Measurements from ENCODE around the gene TRIM38.
A peak's percentile ranks its signal among the peaks of the same experiment; 100 is the strongest.
"Not testable (repeated sequence)": the region's sequence is repeated elsewhere in the genome, so short reads cannot be mapped to it uniquely, and the experiment has no call there.

Gene TRIM38

DNA sequence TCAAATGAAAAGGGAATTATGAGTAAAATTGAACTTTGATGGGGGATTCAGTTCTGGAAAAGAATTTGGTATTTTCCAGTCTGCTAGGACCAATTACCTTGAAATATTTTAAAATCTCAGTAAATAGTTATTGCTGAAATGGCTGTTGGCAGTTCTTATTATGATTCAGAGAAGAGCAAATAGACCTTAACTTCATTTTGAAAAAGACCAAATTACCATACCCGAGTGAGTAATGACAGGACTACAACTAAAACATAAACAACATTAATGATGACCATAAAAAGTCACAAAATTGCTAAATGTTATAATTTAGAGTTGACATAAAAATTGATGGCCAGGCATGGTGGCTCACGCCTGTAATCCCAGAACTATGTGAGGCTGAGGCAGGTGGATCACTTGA lies 21.7 kb downstream of the TRIM38 start:
- Histone ChIP-seq H3K27ac (no peak overlapping the region), H3K36me3 (peaks cover 54 to 82% (median 55%) of the 10 kb centered on the region in 3 donors), H3K4me3 (no peak overlapping the region), H3K4me1 (no peaks in the 10 kb centered on the region), H3K27me3 (no peaks in the 10 kb centered on the region), H3K9me3 (no peaks in the 10 kb centered on the region)
- TF ChIP-seq CTCF (IDR thresholded peaks at IDR 0.05), result no peak
- no peak for DNase-seq
- intact Hi-C loops (cut with DNase I; ENCODE audit: low total_unique reads), result no loop called here

DNA sequence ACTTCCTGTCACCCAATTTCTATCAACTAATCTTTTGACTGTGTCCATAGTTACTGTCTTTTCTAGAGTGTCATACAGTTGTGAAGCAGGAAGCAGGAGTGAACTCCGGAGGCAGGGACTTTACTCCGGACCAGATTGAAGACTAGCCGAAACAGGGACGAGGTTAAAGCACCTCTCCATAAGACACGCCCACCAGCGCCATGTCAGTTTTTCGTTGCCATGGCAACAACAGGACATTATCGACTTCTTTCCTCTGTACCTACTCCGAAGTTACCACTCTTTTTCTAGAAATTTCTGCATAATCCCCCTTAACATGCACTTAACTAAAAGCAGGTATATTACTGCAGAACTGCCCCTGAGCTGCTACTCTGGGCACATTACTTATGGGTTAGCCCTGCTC lies 25.2 kb downstream of the TRIM38 start:
- DNase-seq, result no peak
- H3K27me3 ChIP-seq, result no peaks in the 10 kb centered on the region
- H3K27ac ChIP-seq, result no peak overlapping the region
- no peak overlapping the region for H3K4me3 ChIP-seq
- intact Hi-C loops (cut with DNase I; ENCODE audit: low total_unique reads), result no loop called here
- H3K4me1 ChIP-seq, result peaks cover 0 to 5% (median 0%) of the 10 kb centered on the region in 4 donors
- no peaks in the 10 kb centered on the region for H3K9me3 ChIP-seq
- TF ChIP-seq CTCF (IDR thresholded peaks at IDR 0.05), result no peak
- H3K36me3 ChIP-seq, result peaks cover 21 to 53% (median 29%) of the 10 kb centered on the region in 3 donors

- Histone ChIP-seq H3K36me3 (peaks cover 6 to 28% (median 15%) of the 10 kb centered on the region in 3 donors), H3K27ac (peak overlapping the region in 1 of 2 donors; percentile 96), H3K4me3 (no peak overlapping the region), H3K27me3 (no peaks in the 10 kb centered on the region), H3K4me1 (peaks cover 0 to 14% (median 8%) of the 10 kb centered on the region in 4 donors), H3K9me3 (no peaks in the 10 kb centered on the region)
- intact Hi-C loops (cut with DNase I; ENCODE audit: low total_unique reads), result loop anchor here (10.0 kb wide), 1 partner anchor 206 kb away; no protein-coding TSS in a partner anchor
- no peak for DNase-seq
- no peak for TF ChIP-seq CTCF (IDR thresholded peaks at IDR 0.05)
These were observed 27.7 kb downstream of the TRIM38 start for GRCh38 chr6:25990172-25990873.

GRCh38 chr6:25991785-25992412 lies 29.3 kb downstream of the TRIM38 start:
- Histone ChIP-seq H3K4me3 (peak overlapping the region; percentile 73 to 74), H3K4me1 (peaks cover 0 to 15% (median 8%) of the 10 kb centered on the region in 4 donors), H3K27ac (peak overlapping the region; percentile 91 to 96), H3K27me3 (no peaks in the 10 kb centered on the region), H3K36me3 (peaks cover 6 to 13% (median 7%) of the 10 kb centered on the region in 3 donors), H3K9me3 (no peaks in the 10 kb centered on the region)
- peak; percentile 73 to 89 for DNase-seq
- no peak for TF ChIP-seq CTCF (IDR thresholded peaks at IDR 0.05)
- intact Hi-C loops (cut with DNase I; ENCODE audit: low total_unique reads), result loop anchor here (10.0 kb wide), 1 partner anchor 207 kb away; no protein-coding TSS in a partner anchor

DNA sequence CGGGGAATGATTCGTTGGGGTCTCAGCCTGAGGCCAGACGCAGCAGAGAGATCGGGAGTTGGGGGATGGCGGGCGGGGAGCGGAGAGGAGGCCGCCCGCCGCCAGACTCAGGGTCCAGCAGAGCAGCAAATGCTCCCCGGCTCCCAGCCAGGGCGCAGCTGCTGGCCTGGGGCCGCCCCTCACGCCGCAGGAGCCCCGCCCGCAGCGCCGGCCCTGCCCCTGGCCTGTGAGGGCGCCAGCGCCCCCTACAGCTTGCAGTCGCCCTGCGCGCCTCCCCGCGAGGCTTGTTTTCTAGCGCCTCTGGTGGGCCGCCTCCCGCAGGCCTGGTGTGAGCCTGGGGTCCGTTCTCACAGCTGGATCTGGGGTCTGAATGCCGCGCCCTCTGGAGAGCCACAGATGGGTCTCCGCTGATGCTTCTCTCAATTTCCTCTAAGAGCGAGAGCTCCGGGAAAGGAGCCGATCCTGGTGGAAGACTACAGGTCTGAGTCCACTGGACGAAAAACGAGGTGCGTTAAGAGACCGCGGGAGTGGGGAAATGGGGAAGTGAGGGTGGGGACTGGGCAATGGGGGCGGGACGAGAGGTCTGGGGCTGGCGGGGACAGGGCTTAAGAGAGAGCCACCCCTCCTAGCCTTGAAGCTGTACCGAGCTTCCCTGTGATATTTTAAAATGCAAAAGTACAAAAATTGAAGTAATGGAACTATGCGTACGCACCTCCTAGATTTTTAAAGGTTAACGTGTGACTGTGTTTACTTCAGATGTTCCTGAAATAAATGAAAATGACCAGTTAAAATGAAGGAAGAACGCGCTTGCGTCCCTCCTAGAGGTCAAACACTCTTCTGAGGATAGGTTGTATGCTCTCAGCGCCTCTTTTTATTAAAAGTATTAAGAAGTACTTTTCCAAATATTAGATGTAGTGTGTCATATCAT lies 30.1 kb downstream of the TRIM38 start:
- peak; percentile 93 to 98 for DNase-seq
- peaks cover 0 to 15% (median 8%) of the 10 kb centered on the region in 4 donors for H3K4me1 ChIP-seq
- intact Hi-C loops (cut with DNase I; ENCODE audit: low total_unique reads), result loop anchor here (10.0 kb wide), 1 partner anchor 208 kb away; no protein-coding TSS in a partner anchor
- H3K27ac ChIP-seq, result peak overlapping the region; percentile 91 to 96
- peaks cover 5 to 8% (median 6%) of the 10 kb centered on the region in 3 donors for H3K36me3 ChIP-seq
- peak overlapping the region; percentile 73 to 74 for H3K4me3 ChIP-seq
- no peaks in the 10 kb centered on the region for H3K9me3 ChIP-seq
- H3K27me3 ChIP-seq, result no peaks in the 10 kb centered on the region
- peak; percentile 99 for TF ChIP-seq CTCF (IDR thresholded peaks at IDR 0.05)

DNA sequence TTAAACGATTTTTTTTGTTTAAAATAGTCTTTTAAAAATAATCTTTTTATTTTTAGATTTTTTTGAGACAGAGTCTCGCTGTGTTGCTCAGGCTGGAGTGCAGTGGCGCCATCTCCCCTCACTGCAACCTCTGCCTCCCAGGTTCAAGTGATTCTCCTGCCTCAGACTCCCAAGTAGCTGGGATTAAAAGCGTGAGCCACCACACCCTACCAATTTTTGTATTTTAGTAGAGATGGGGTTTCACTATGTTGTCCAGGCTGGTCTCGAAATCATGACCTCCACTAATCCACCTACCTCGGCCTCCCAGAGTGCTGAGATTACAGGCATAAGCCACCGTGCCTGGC lies 30.7 kb downstream of the TRIM38 start:
- Histone ChIP-seq H3K27ac (peak overlapping the region; percentile 91 to 96), H3K4me1 (peaks cover 0 to 15% (median 8%) of the 10 kb centered on the region in 4 donors), H3K4me3 (peak overlapping the region; percentile 73 to 74)
- intact Hi-C loops (cut with DNase I; ENCODE audit: low total_unique reads), result loop anchor here (10.0 kb wide), 1 partner anchor 209 kb away; no protein-coding TSS in a partner anchor
- DNase-seq, H3K9me3 ChIP-seq, H3K36me3 ChIP-seq, H3K27me3 ChIP-seq: not testable (repeated sequence)
